ENCODE data around the gene GAPDHS. TPM values are rescaled to one million over a fixed set of nuclear protein-coding genes. Genes with fewer than 3 reads are reported as not detected.
A peak's percentile ranks its signal among the peaks of the same experiment; 100 is the strongest.

The GAPDHS gene
- total and polyA plus RNA-seq, 2 of the 13 experiments (the other 11 are each of a cell fraction or from before 2014, with no cell fraction given), result not detected

GRCh38 chr19:35534803-35535480 is 1.7 kb downstream of the GAPDHS start:
- DNase-seq (ENCODE audit: low spot score) (no peak), ATAC-seq (peak; percentile 16; the same call in 2 of the 3 replicates), FAIRE-seq (no peak)
- no peak overlapping the region for H3K27ac ChIP-seq (ENCODE audit: extremely low read length, insufficient read depth, low read length)
- intact Hi-C loops (cut with micrococcal nuclease; ENCODE audit: unreplicated experiment), result no loop called here
- no peaks in the 10 kb centered on the region for H4K20me1 ChIP-seq (ENCODE audit: insufficient read depth, low read length)
- H3K9me3 ChIP-seq (ENCODE audit: low read length), result no peaks in the 10 kb centered on the region
- peaks cover 39% of the 10 kb centered on the region for H3K4me1 ChIP-seq (ENCODE audit: insufficient read depth, low read length)
- WGBS (ENCODE audit: low lambda C conversion rate), result 66% methylated on average over 8 of the region's 10 CpGs
- no peaks in the 10 kb centered on the region for H3K79me2 ChIP-seq (ENCODE audit: insufficient read depth, low read length)
- ChIA-PET POLR2A (no interaction called here), CTCF (ENCODE audit: low intra/inter-chr PET ratio, low total read pairs) (no interaction called here)
- no TSS peak for BruUV-seq (replicated peaks)
- TF ChIP-seq HCFC1 (IDR thresholded peaks at IDR 0.05; ENCODE audit: low read depth, low read length), result no peak
- no peak for TF ChIP-seq ZNF367 (CRISPR knock-in tag; IDR thresholded peaks at IDR 0.05; ENCODE audit: borderline replicate concordance)
- no peak for TF ChIP-seq NAIF1 (CRISPR knock-in tag; IDR thresholded peaks at IDR 0.05; ENCODE audit: borderline replicate concordance)
- no peak for TF ChIP-seq HOMEZ (CRISPR knock-in tag; IDR thresholded peaks at IDR 0.05; ENCODE audit: low read depth)
- TF ChIP-seq ZFP91 (CRISPR knock-in tag; IDR thresholded peaks at IDR 0.05; ENCODE audit: borderline replicate concordance), result no peak
- no peak for TF ChIP-seq HHEX (CRISPR knock-in tag; IDR thresholded peaks at IDR 0.05)
- no peak for TF ChIP-seq TCF7L2 (IDR thresholded peaks at IDR 0.05; ENCODE audit: low read depth, low read length)
- no peak for TF ChIP-seq ZNF670 (CRISPR knock-in tag; IDR thresholded peaks at IDR 0.05; ENCODE audit: borderline replicate concordance)
- no peak for TF ChIP-seq TBL1XR1 (IDR thresholded peaks at IDR 0.05; ENCODE audit: borderline replicate concordance, low read length, partially characterized antibody)
- H3K36me3 ChIP-seq (replicated peaks in 1 of 2; ENCODE audit: control insufficient read depth in 1 of 2, insufficient read depth in 2 of 2, low read length in 2 of 2), result no peaks in the 10 kb centered on the region
- H3K4me3 ChIP-seq (replicated peaks in 1 of 3; ENCODE audit: insufficient read depth in 1 of 3, low read depth in 2 of 3, low read length in 3 of 3), result no peak overlapping the region
- H3K27me3 ChIP-seq (ENCODE audit: control insufficient read depth in 1 of 2, insufficient read depth in 2 of 2, low read length in 2 of 2), result peaks cover 2 to 3% of the 10 kb centered on the region in 2 experiments; a peak in 4 of 5 replicates
- no peak overlapping the region for H2AFZ ChIP-seq (ENCODE audit: low read length)
- in situ Hi-C loops (cut with HindIII; ENCODE audit: extremely low pct_ligation_motif_present, low pct_unique_long_range_greater_than_20kb), result no loop called here
- H3K9ac ChIP-seq (ENCODE audit: insufficient read depth, low read depth, low read length), result no peak overlapping the region
- no peak overlapping the region for H3K4me2 ChIP-seq (ENCODE audit: low read depth, low read length)
